ENCODE measurements around the gene NIFK. TPM values are rescaled to one million over a fixed set of nuclear protein-coding genes. Genes with fewer than 3 reads are reported as not detected.
A peak's percentile ranks its signal among the peaks of the same experiment; 100 is the strongest.
"Not testable (repeated sequence)": the region's sequence is repeated elsewhere in the genome, so short reads cannot be mapped to it uniquely, and the experiment has no call there.

Gene NIFK
- total and polyA plus RNA-seq, 2 donors from 2014 or later: 33.4 to 40.4 TPM

GRCh38 chr2:121735518-121736074 lies 1.1 kb downstream of the NIFK start:
- Histone ChIP-seq H3K36me3 (ENCODE audit: control insufficient read depth in 2 of 3, insufficient read depth in 3 of 3, low read length in 3 of 3) (peaks cover 2 to 9% (median 7%) of the 10 kb centered on the region in 3 donors), H3K4me3 (ENCODE audit: low read length in 3 of 3) (peak overlapping the region; percentile 86 to 97 (median 94)), H3K4me1 (ENCODE audit: control insufficient read depth in 2 of 3, insufficient read depth in 2 of 3, low read depth in 1 of 3, low read length in 3 of 3) (peaks cover 0 to 2% (median 0%) of the 10 kb centered on the region in 3 donors), H3K27me3 (ENCODE audit: control insufficient read depth, insufficient read depth, low read length) (no peaks in the 10 kb centered on the region), H3K9me3 (ENCODE audit: control insufficient read depth in 2 of 3, insufficient read depth in 1 of 3, low read length in 3 of 3) (no peaks in the 10 kb centered on the region), H3K27ac (ENCODE audit: low read depth in 2 of 2, low read length in 2 of 2) (no peak overlapping the region), H3K9ac (ENCODE audit: low read length in 3 of 3) (peak overlapping the region in 2 of 3 donors; percentile 81 to 92)
- FAIRE-seq (no peak), DNase-seq (peak in 3 of 5 donors; percentile 7 to 17 (median 14))
- intact Hi-C loops (cut with DNase I): no loop called here
- no peak for TF ChIP-seq CTCF (IDR thresholded peaks at IDR 0.05; ENCODE audit: borderline replicate concordance, extremely low read depth, insufficient read depth)

- H3K27ac ChIP-seq (ENCODE audit: low read depth in 2 of 2, low read length in 2 of 2); FAIRE-seq; H3K9me3 ChIP-seq (ENCODE audit: control insufficient read depth in 2 of 3, insufficient read depth in 1 of 3, low read length in 3 of 3); intact Hi-C loops (cut with DNase I); H3K27me3 ChIP-seq (ENCODE audit: control insufficient read depth, insufficient read depth, low read length); H3K4me1 ChIP-seq (ENCODE audit: control insufficient read depth in 2 of 3, insufficient read depth in 2 of 3, low read depth in 1 of 3, low read length in 3 of 3); H3K9ac ChIP-seq (ENCODE audit: low read length in 3 of 3); H3K4me3 ChIP-seq (ENCODE audit: low read length in 3 of 3): not testable (repeated sequence)
- H3K36me3 ChIP-seq (ENCODE audit: control insufficient read depth in 2 of 3, insufficient read depth in 3 of 3, low read length in 3 of 3): peaks cover 2 to 11% (median 7%) of the 10 kb centered on the region in 3 donors
- DNase-seq: peak in 1 of 5 donors; percentile 8
These were observed 2.1 kb downstream of the NIFK start for GRCh38 chr2:121734544-121734943.

GRCh38 chr2:121731366-121731765 lies 5.3 kb downstream of the NIFK start:
- intact Hi-C loops (cut with DNase I): no loop called here
- Histone ChIP-seq H3K9ac (ENCODE audit: low read length in 3 of 3) (no peak overlapping the region), H3K27ac (ENCODE audit: low read depth in 2 of 2, low read length in 2 of 2) (no peak overlapping the region), H3K27me3 (ENCODE audit: control insufficient read depth, insufficient read depth, low read length) (no peaks in the 10 kb centered on the region), H3K36me3 (ENCODE audit: control insufficient read depth in 2 of 3, insufficient read depth in 3 of 3, low read length in 3 of 3) (peaks cover 10 to 25% (median 17%) of the 10 kb centered on the region in 3 donors), H3K4me3 (ENCODE audit: low read length in 3 of 3) (no peak overlapping the region), H3K9me3 (ENCODE audit: control insufficient read depth in 2 of 3, insufficient read depth in 1 of 3, low read length in 3 of 3) (no peaks in the 10 kb centered on the region), H3K4me1 (ENCODE audit: control insufficient read depth in 2 of 3, insufficient read depth in 2 of 3, low read depth in 1 of 3, low read length in 3 of 3) (peaks cover 0 to 2% (median 0%) of the 10 kb centered on the region in 3 donors)
- TF ChIP-seq CTCF (IDR thresholded peaks at IDR 0.05; ENCODE audit: borderline replicate concordance, extremely low read depth, insufficient read depth): no peak
- no peak for DNase-seq
- no peak for FAIRE-seq

- intact Hi-C loops (cut with DNase I): no loop called here
- no peaks in the 10 kb centered on the region for H3K9me3 ChIP-seq (ENCODE audit: control insufficient read depth in 2 of 3, insufficient read depth in 1 of 3, low read length in 3 of 3)
- TF ChIP-seq CTCF (IDR thresholded peaks at IDR 0.05; ENCODE audit: borderline replicate concordance, extremely low read depth, insufficient read depth): no peak
- H3K36me3 ChIP-seq (ENCODE audit: control insufficient read depth in 2 of 3, insufficient read depth in 3 of 3, low read length in 3 of 3): peaks cover 10 to 25% (median 17%) of the 10 kb centered on the region in 3 donors
- H3K4me1 ChIP-seq (ENCODE audit: control insufficient read depth in 2 of 3, insufficient read depth in 2 of 3, low read depth in 1 of 3, low read length in 3 of 3): no peaks in the 10 kb centered on the region
- H3K4me3 ChIP-seq (ENCODE audit: low read length in 3 of 3): no peak overlapping the region
- DNase-seq (no peak), FAIRE-seq (no peak)
- no peaks in the 10 kb centered on the region for H3K27me3 ChIP-seq (ENCODE audit: control insufficient read depth, insufficient read depth, low read length)
- no peak overlapping the region for H3K27ac ChIP-seq (ENCODE audit: low read depth in 2 of 2, low read length in 2 of 2)
- no peak overlapping the region for H3K9ac ChIP-seq (ENCODE audit: low read length in 3 of 3)
These were observed 8.7 kb downstream of the NIFK start for GRCh38 chr2:121727950-121728349.

All from kidney (tissue), 14 donors.